CD4-positive, alpha-beta T cell treated with Interleukin-21 for 1 hour (primary cell): ENCODE results near the gene OR52N5.

Experiments used
- DNase-seq: peaks from one replicate; pipeline ENCODE4 v3.0.0-alpha.2; 2020

Gene OR52N5

GRCh38 chr11:5783255-5783654 lies at the start of gene OR52N5:
TSS of gene OR52N5 (minus strand) at chr11:5783355. CDS start at chr11:5778634, 4,721 bp downstream.
- no peak for DNase-seq

GRCh38 chr11:5831196-5831829 lies 48.2 kb upstream of the OR52N5 start:
- no peak for DNase-seq

GRCh38 chr11:5818245-5818886 lies 35.2 kb upstream of the OR52N5 start:
- no peak for DNase-seq

GRCh38 chr11:5815534-5815933 lies 32.4 kb upstream of the OR52N5 start:
- peak; percentile 10 for DNase-seq

GRCh38 chr11:5809905-5810795 lies 27.0 kb upstream of the OR52N5 start:
- no peak for DNase-seq

- DNase-seq: no peak
Measured at GRCh38 chr11:5809122-5809519, 26.0 kb upstream of the OR52N5 start.

GRCh38 chr11:5808500-5809121 lies 25.5 kb upstream of the OR52N5 start, which contains the start of gene OR52N2:
TSS of gene OR52N2 (plus strand) at chr11:5808924. CDS start at chr11:5820336, 11,412 bp downstream.
- DNase-seq: peak; percentile 77

GRCh38 chr11:5807580-5807979 lies 24.4 kb upstream of the OR52N5 start:
- DNase-seq: no peak

- DNase-seq: no peak
Measured at GRCh38 chr11:5803982-5804381, 20.8 kb upstream of the OR52N5 start.

GRCh38 chr11:5796541-5796940 lies 13.4 kb upstream of the OR52N5 start:
- DNase-seq: no peak

- DNase-seq: no peak
Measured at GRCh38 chr11:5791165-5791564, 8.0 kb upstream of the OR52N5 start, which contains the start of gene OR52N1. TSS of gene OR52N1 (minus strand) at chr11:5791265. CDS start at chr11:5788816, 2,449 bp downstream.

- no peak for DNase-seq
Measured at GRCh38 chr11:5767056-5767455, 16.1 kb downstream of the OR52N5 start.

- DNase-seq: no peak
Measured at GRCh38 chr11:5753943-5754342, 29.2 kb downstream of the OR52N5 start, which contains the start of gene OR52N4. TSS of gene OR52N4 (plus strand) at chr11:5754243. CDS start at chr11:5754741, 498 bp downstream.

GRCh38 chr11:5749836-5750235 lies 33.3 kb downstream of the OR52N5 start:
- no peak for DNase-seq

GRCh38 chr11:5746614-5747013 lies 36.5 kb downstream of the OR52N5 start:
- DNase-seq: no peak

- DNase-seq: no peak
Measured at GRCh38 chr11:5738431-5738830, 44.7 kb downstream of the OR52N5 start.

GRCh38 chr11:5737670-5738392 lies 45.3 kb downstream of the OR52N5 start:
- no peak for DNase-seq

GRCh38 chr11:5737091-5737490 lies 46.1 kb downstream of the OR52N5 start:
- no peak for DNase-seq

- DNase-seq: no peak
Measured at GRCh38 chr11:5736396-5736795, 46.8 kb downstream of the OR52N5 start, which contains the start of gene OR56B1. TSS of gene OR56B1 (plus strand) at chr11:5736448. CDS start at chr11:5736517, 69 bp downstream.

- no peak for DNase-seq
Measured at GRCh38 chr11:5727691-5728090, 55.5 kb downstream of the OR52N5 start.

GRCh38 chr11:5726351-5726750 lies 56.8 kb downstream of the OR52N5 start:
- DNase-seq: no peak
